Measurements from ENCODE around the gene AHCYL2.

AHCYL2 gene

DNA sequence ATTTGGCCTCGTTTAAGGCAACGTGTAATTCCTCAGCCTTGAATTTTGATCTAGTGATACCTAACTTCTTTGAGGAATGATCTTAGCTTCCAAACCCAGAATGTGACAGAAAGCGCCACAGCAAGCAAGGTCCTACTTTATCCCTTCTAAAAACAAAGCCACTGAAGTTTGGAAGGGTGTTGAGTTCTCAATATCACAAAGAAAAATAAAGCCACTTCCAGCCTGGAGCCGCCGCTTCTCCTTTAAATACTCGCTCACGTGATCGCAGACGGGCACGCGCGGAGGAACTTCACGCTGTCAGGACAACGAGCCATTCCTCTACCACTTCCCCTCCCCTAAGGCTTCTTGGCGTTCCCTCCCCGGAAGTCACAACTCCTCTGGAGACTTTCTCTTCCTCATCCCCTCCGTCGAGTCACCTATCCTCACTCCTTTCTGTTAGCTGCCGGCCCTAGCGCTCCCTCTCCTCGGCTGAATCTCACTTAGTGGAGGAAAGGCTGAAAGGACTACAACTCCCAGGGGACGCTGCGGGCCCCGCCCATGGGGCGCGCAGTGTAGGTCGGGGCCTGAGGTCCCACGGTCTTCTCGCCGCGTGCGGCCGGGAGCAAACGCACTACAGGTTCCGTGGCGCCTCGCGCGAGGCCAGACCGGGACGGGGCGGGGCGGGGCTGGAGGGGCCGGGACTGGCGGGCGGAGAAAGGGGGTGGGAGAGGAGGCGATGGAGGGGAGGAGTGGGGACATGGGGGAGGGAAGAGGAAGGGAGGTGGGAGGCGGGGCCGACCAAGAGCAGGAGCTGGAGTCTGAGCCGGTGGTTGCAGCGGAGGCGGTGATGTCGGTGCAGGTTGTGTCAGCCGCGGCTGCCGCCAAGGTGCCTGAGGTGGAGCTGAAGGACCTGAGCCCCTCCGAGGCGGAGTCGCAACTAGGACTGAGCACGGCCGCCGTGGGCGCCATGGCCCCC, at the start of gene AHCYL2:
Gene AHCYL2 (plus strand): TSS at position 780 of the 955 bp plus-strand sequence.
- peak; percentile 97 for DNase-seq (ENCODE audit: low read depth)

DNA sequence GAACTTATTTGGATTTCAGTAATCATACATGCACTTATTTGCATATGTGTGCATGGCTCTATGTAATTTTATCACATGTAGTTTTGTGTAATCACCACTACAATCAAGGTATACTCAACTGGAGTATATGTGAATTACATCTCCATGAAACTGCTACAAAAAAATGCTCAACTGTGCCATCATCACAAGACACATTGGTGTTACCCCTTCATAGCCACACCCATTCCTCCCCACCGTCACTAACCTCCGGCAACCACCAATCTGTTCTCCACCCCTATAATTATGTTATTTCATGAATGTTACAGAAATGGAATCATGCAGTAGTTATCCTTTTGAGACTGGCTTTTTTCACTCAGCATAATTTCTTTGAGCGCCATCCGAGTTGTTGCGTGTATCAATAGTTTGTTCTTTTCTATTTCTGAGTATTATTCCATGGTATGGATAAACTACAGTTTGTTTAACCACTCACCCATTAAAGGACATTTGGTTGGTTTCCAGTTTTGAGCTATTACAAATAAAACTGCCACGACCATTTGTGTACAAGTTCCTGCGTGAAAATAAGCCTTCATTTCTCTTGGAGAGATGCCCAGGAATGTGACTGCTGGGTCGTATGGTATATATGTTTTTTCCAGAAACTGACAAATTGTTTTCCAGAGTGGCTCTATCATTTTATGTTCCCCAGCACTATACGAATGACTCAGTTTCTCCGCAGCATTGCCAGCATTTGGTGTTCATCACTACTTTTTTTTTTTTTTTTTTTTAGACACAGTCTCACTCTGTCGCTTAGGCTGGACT, 47.7 kb upstream of the AHCYL2 start:
- no peak for DNase-seq (ENCODE audit: low read depth)

DNA sequence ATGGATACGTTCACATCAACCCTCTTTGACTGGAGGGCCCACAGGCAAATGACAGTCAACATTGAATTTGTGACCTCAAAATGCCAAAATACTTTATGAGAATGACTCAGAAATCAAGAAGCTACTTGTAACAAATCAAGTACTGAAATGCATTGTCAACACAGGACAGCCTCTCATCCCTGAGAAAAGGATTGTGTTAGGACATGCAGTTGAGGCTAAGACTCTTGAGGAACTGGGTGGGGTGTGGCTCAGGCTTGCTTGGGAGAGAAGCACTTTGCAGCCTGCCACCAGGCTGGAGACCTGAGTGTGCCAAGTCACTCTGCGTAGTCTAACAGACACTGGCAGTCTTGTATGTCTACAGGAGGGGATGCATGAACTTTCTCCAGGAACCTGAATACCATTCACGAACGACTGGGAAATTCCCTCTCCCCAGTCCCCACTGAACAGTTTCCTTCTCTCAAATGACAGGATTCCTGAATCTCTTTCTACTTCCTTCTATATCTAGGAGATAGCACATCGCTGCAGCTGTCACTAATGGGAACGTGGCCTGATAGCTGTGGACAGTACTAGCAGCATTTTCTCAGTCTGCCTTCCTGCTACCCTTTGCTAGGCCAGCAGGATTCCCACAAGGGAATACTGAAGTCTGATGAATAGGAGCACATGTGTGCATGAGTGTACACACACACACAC, 39.7 kb upstream of the AHCYL2 start:
- no peak for DNase-seq (ENCODE audit: low read depth)

DNA sequence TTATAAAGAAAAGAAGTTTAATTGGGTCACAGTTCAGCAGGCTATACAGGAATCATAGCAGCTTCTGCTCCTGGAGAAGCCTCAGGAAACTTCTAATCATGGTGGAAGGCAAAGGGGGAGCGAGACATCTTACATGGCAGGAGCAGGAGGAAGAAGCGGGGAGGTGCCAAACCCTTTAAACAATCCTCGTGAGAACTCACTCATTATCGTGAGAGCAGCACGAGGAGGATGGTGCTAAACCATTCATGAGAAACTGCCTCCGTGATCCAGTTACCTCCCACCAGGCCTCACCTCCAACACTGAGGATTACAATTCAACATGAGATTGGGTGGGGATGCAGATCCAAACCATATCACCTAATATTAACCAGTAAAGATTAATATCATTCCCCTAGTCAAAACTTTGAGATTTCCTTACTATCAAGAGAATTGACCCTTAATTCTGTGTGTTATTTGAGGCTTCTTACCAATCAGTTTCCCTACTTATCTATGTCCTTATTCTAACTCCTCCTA, 38.0 kb upstream of the AHCYL2 start:
- DNase-seq (ENCODE audit: low read depth), result no peak

DNA sequence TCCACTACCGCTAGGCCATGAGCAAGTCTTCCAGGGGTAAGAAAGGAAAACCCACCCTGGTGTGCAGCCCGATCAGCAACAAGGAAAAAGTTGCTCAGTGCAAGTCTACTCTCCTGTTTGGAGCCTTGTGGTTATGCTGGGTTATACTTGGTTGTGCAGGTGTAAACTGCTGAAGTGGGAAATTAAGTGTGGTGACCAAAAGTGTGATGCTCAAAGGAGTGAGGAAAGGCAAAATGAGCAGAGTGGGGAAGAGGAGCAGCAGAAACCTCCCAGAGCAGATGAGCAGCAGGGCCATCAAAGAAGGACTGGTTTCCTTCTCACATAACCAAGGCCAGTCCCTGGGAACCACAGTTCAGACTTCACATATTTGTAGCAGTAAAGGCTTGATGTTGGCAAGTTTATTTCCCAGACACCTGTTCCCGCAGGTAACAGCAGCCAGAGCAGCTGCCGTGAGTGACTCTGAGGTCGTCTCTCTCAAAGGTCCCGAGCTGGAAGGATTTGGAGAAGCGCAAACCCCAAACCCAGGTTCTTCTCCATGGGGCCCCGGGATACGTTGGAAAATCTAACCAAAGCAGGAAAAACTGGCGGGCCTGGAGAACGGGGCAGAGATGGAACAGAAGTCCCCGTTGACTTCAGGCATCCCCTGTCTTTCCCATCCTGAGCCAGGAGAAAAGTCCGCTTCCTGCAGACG, 37.0 kb upstream of the AHCYL2 start:
- DNase-seq (ENCODE audit: low read depth), result no peak

DNA sequence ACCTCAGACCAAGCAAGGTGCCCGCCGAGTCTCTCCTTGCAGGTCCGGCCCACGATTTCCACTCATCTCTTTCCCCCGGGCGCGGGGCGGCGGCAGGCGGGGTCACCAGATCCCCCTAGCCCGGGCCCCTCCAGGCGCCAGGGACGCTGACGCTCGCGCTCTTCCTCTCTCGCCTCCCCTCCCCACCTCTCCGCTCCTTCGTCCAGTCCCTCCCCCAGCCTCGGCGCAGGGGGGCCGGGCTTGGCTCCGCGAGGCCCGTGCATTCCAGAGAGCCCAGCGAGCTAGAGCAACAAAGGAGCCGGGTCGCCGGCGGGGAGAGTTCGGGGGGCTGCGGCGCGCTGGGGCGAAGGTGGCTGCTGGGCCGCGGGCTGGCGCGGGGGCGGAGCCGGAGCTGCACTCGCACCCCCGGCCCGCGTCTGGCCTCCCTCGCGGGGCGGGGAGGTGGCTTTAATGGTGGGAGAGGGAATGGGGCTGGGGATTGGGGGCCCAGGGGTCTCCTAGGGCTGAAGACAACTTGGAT, 36.4 kb upstream of the AHCYL2 start, which contains the start of gene SMO:
Gene SMO (plus strand): TSS at position 262 of the 520 bp plus-strand sequence. CDS start 519 bp downstream, outside the sequence.
- no peak for DNase-seq (ENCODE audit: low read depth)

DNA sequence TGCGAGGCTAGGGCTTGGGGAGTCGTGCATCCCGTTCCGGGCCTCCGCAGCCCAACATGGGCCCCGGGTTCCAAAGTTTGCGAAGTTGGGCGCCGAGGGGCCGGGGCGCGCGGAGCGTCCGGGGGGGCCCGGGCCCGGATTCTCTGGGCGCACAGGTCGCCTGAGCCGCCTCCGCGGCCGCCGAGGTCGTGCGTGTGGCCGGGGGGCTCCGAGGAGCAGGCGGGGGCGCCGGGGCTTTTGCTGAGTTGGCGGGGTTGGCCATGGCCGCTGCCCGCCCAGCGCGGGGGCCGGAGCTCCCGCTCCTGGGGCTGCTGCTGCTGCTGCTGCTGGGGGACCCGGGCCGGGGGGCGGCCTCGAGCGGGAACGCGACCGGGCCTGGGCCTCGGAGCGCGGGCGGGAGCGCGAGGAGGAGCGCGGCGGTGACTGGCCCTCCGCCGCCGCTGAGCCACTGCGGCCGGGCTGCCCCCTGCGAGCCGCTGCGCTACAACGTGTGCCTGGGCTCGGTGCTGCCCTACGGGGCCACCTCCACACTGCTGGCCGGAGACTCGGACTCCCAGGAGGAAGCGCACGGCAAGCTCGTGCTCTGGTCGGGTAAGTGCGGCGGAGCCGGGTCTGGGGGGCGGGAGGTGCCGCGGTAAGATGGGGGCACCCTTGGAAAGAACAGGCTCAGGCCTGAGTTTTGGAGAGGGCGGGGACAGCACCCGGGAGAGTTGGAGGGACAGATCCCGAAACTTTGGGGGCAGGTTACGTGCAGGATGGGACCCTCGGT, 35.8 kb upstream of the AHCYL2 start:
- DNase-seq (ENCODE audit: low read depth), result no peak

DNA sequence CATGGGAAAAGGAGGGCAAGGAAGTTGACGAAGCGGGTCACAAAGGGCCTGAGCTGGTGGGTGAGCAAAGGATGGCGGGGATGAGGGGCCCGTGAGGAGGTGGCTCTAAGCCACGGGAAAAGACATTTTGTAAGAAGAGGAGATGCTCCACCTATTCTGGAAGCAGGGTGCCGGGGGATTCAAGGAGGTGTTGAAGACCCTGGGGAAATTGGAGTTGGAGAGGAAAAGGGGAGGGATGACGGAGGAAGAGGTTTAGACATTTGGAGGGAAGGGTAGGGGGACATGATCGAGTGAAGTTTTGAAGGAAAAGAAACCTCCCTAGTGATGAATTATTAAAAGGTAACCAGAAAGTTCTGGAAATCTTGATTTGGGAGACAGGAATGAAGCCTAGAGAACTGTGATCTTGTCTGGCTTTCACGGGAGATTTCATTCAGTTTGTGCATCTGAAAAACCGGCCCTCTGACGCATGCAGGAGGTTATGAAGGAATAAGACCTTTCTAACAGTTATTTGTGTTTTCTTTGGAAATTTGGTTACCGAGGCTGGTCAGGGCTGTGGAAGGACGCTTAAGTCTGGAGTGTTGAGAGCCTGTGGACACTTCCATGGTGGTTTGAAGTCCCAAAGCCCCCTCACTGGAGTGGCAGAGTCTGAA, 35.0 kb upstream of the AHCYL2 start:
- no peak for DNase-seq (ENCODE audit: low read depth)

DNA sequence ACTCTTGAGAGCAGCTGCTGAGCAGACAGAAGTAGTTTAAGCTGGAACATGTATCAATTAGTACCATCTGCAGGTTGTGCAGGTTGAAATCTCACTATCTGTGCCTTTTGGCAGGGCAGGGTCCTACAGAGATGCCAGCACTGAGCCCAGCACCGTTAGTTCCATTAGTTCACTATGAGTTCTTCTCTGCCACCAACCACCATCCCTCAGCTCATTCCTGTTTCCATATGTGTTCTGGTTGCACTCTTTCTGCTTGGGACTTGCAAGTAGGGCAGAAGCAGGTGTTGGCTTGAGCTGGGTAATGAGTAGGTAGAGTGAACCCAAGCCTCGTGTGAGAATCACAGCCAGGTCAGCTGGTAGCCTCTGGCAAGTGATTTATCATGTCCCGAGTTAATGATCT, 33.6 kb upstream of the AHCYL2 start:
- DNase-seq (ENCODE audit: low read depth), result no peak

DNA sequence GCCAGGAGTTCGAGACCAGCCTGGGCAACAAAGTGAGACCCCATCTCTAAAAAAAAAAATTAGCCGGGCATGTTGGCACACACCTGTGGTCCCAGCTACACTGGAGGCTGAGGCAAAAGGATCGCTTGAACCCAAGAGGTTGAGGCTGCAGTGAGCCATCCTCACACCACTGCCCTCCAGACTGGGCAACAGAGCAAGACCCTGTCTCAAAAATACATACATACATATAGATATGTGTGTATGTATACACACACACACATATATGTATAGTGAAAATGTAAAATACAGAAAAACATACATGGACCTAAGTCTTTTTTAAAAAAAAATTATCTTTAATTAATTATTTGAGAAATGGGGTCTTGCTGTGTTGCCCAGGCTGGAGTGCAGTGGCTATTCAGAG, 30.9 kb upstream of the AHCYL2 start:
- DNase-seq (ENCODE audit: low read depth), result no peak

DNA sequence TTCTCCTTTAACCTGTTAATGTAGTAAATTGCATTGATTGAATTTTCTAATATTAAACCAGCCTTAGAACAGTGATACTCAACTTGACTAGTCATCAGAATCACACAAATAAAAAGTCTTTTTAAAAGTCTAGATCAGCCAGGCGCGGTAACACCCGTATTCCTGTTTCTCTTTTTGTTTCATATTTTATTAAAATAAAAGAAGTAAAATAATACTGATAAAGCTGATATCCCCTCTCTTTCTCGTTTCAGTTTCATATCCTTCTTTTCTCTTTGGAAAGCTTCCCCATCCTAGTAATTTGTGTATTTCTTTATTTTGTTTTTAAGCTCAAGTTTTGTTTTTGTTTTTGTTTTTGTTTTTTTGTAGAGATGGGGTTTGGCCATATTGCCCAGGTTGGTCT, 27.1 kb upstream of the AHCYL2 start:
- no peak for DNase-seq (ENCODE audit: low read depth)

DNA sequence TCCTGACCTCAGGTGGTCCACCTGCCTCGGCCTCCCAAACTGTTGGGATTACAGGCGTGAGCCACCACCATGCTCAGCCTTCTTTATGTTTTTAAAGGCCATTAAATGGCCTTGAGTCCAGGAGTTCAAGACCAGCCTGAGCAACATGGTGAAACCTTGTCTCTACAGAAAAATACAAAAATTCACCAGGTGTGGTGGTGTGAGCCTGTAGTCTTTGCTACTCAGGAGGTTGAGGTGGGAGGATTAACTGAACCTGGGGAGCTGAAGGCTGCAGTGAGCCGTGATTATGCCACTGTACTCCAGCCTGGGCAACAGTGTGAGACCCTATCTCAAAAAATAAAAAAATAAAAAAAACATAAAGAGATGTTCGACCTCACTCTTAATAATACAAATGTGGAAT, 25.4 kb upstream of the AHCYL2 start:
- DNase-seq (ENCODE audit: low read depth), result no peak

DNA sequence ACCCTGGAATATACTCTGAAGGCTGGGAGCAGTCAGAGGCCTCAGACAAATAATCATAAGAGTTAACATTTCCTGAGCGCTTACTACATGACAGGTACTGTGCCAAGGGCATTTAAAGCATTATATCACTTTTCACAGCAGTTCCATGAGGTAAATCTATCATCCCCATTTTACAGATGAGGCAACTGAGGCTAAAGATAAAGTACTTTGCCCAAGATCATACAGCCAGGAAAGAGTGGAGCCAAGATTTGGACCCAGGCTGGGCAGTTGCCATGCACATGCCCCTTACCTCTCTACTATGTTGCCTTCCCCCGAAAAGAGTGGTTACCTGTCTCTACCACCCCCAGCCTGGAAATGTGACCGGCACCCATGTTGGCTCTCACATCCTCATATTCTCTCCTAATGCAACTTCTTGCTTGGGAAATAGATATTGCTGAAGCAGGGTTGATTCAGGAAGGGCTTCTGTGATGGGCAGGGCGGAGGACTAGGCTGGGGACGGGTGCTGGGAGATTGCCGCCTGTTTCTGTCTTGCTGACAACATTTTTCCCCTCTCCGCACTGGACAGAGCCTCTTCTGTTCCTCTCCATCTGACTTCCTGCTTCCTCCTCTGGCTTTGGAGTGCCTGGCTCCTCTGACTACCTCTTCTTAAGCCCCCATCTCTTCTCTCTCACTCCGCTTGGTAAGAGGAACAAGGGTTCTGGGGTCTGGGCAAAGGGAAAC, 22.6 kb upstream of the AHCYL2 start:
- DNase-seq (ENCODE audit: low read depth), result no peak

DNA sequence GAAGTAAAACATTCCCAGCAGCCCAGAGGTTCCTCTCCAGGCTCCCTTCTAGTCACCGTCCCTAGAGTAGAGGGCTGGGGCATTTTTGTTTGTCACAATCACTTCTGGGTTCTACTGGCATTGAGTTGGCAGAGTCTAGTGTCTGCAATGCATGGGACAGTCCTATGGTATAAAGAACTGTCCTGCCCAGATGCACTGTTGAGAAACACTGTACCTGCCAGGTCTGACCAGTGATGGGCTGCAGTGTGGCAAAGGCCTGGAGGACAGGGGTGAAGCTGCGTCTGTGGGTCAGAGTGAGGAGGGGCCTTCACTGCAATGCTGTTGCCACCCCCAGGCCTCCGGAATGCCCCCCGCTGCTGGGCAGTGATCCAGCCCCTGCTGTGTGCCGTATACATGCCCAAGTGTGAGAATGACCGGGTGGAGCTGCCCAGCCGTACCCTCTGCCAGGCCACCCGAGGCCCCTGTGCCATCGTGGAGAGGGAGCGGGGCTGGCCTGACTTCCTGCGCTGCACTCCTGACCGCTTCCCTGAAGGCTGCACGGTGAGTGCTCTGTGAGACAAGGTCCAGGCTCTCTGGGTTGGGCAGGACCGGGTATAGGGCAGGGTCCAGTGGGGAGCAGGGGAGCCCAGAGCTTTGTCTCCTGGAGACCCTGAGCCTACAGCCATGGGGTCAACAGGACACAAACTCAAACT, 21.6 kb upstream of the AHCYL2 start:
- DNase-seq (ENCODE audit: low read depth), result no peak

DNA sequence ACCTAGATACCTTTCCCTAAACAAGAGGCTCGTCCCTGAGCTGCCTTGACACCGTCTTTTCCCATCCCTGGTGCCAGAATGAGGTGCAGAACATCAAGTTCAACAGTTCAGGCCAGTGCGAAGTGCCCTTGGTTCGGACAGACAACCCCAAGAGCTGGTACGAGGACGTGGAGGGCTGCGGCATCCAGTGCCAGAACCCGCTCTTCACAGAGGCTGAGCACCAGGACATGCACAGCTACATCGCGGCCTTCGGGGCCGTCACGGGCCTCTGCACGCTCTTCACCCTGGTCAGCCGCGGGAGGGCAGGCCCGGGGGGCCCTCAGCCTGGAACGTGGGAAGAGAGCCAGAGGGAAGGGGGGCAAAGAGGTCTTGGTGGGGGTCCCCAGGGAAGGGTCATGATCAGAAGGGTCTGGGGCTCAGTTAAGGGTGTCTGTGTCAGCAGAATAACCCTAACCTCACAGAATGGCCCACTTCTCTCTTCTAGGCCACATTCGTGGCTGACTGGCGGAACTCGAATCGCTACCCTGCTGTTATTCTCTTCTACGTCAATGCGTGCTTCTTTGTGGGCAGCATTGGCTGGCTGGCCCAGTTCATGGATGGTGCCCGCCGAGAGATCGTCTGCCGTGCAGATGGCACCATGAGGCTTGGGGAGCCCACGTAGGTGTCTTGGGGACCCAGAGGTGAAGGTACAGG, 19.6 kb upstream of the AHCYL2 start:
- DNase-seq (ENCODE audit: low read depth), result no peak

DNA sequence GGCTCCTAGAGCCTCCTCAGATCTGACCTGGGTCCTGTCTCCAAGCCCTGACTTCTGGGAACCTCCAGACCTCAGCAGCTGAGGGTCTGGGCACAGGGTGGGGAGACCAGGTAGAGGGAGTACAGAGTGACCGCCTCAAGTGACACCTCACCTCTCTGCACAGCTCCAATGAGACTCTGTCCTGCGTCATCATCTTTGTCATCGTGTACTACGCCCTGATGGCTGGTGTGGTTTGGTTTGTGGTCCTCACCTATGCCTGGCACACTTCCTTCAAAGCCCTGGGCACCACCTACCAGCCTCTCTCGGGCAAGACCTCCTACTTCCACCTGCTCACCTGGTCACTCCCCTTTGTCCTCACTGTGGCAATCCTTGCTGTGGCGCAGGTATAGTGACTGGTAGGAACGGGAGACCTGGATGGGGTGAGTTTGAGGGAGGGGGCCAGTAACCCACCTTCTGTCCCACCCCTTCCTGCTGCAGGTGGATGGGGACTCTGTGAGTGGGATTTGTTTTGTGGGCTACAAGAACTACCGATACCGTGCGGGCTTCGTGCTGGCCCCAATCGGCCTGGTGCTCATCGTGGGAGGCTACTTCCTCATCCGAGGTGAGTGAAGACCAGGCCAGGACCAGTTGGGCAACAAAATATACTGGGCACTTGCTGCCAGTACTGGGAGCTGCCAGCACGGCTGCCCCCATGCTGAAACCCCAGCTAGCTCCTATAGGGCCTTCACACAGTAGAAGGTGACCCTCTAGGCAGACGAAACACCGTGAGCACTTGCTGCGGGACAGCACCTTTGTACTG, 18.6 kb upstream of the AHCYL2 start:
- DNase-seq (ENCODE audit: low read depth), result no peak

DNA sequence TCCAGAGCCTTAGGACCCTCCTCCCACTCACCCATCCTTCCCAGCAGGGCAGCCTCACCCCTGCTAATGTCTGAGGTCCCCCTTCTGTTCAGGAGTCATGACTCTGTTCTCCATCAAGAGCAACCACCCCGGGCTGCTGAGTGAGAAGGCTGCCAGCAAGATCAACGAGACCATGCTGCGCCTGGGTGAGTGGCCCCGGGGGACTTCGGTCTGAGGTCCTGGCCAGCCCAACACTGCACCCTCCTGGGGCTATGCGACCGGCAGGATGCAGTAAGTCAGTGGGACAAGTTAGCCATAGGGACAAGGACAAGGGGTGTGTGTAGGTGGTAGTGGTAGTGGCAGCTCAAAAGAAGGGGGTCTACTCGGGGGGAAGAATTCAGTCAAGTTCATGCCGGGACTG, 16.2 kb upstream of the AHCYL2 start:
- DNase-seq (ENCODE audit: low read depth), result no peak

All from activated T-cell treated with anti-CD3 and anti-CD28 coated beads for 24 hours (primary cell).